GM23338 (cell line): Measurements from ENCODE around the gene STEAP1B. TPM values are rescaled to one million over a fixed set of nuclear protein-coding genes. Genes with fewer than 3 reads are reported as not detected.

ENCODE experiments used
- ATAC-seq: fragments of 200-7000 bp; cut with Tn5 transposase; 3 replicates; pipeline ENCODE4 v1.9.1; 2020
- DNase-seq: peaks from one replicate; pipeline ENCODE4 v3.0.0-alpha.2; 2015; ENCODE audit warnings: low spot score
- H2AFZ ChIP-seq: fragments of 200-600 bp; sonication (generic); 2 replicates; pipeline ENCODE4 v1.8.0; 2016; ENCODE audit warnings: antibody characterized with exemption, mild to moderate bottlenecking, moderate library complexity
- H3F3A ChIP-seq: fragments of 200-600 bp; sonication (generic); replicated peaks from 2 replicates; pipeline ENCODE4 v1.8.0; 2017; ENCODE audit warnings: antibody characterized with exemption, mixed run types, low read depth
- H3K27ac ChIP-seq: fragments of 200-600 bp; sonication (generic); 2 replicates; pipeline ENCODE4 v1.6.1; 2016; ENCODE audit warnings: low read depth
- H3K27me3 ChIP-seq: fragments of 200-600 bp; sonication (generic); 2 replicates; pipeline ENCODE4 v1.8.0; 2016; ENCODE audit warnings: mild to moderate bottlenecking, mixed run types, moderate library complexity; ENCODE audit not compliant: insufficient read depth
- H3K36me3 ChIP-seq: fragments of 200-600 bp; sonication (generic); 2 replicates; pipeline ENCODE4 v1.8.0; 2016; ENCODE audit warnings: mild to moderate bottlenecking; ENCODE audit not compliant: insufficient read depth
- H3K4me1 ChIP-seq: fragments of 200-600 bp; sonication (generic); 2 replicates; pipeline ENCODE4 v1.8.0; 2016; ENCODE audit warnings: mild to moderate bottlenecking, moderate library complexity; ENCODE audit not compliant: insufficient read depth
- H3K4me2 ChIP-seq: fragments of 200-600 bp; sonication (generic); 2 replicates; pipeline ENCODE4 v1.7.1; 2017; ENCODE audit warnings: mixed run types
- H3K4me3 ChIP-seq: fragments of 200-600 bp; sonication (generic); 2 replicates; pipeline ENCODE4 v1.6.1; 2016; ENCODE audit warnings: mixed run types
- H3K79me2 ChIP-seq: fragments of 200-600 bp; sonication (generic); replicated peaks from 2 replicates; pipeline ENCODE4 v1.8.0; 2017; ENCODE audit warnings: mild to moderate bottlenecking; ENCODE audit not compliant: insufficient read depth
- H3K9me2 ChIP-seq: fragments of 200-600 bp; sonication (generic); 2 replicates; pipeline ENCODE4 v1.8.0; 2017; ENCODE audit not compliant: insufficient read depth
- H4K20me1 ChIP-seq: fragments of 200-600 bp; sonication (generic); replicated peaks from 2 replicates; pipeline ENCODE4 v1.8.0; 2017; ENCODE audit warnings: mild to moderate bottlenecking; ENCODE audit not compliant: insufficient read depth
- H3K27ac Mint-ChIP-seq: 2 replicates; pipeline ENCODE4 v1.8.0; 2020; ENCODE audit warnings: inconsistent platforms, mild to moderate bottlenecking, moderate library complexity, mixed read lengths
- H3K27me3 Mint-ChIP-seq: 3 replicates; pipeline ENCODE4 v1.8.0; 2022; ENCODE audit warnings: low read depth, mild to moderate bottlenecking, moderate library complexity, mixed read lengths, inconsistent platforms; ENCODE audit not compliant: insufficient read depth, poor library complexity
- H3K36me3 Mint-ChIP-seq: 3 replicates; pipeline ENCODE4 v1.8.0; 2021; ENCODE audit warnings: low read depth, mild to moderate bottlenecking, inconsistent platforms, moderate library complexity, mixed read lengths
- H3K4me1 Mint-ChIP-seq: 3 replicates; pipeline ENCODE4 v1.8.0; 2020; ENCODE audit warnings: mild to moderate bottlenecking, inconsistent platforms, mixed read lengths
- H3K4me3 Mint-ChIP-seq: 3 replicates; pipeline ENCODE4 v1.8.0; 2021; ENCODE audit warnings: moderate library complexity, mild to moderate bottlenecking, inconsistent platforms, mixed read lengths
- H3K9me3 Mint-ChIP-seq: 3 replicates; pipeline ENCODE4 v1.8.0; 2020; ENCODE audit warnings: moderate library complexity, mild to moderate bottlenecking, inconsistent platforms, mixed read lengths
- CTCF ChIP-seq, 2 experiments: fragments of 200-600 bp in 1 of 2; sonication (generic) in 1 of 2; conservative IDR thresholded peaks; 2 replicates each; pipeline versions ENCODE4 v1.5.1 to v1.6.1; 2016 to 2017; ENCODE audit warnings: antibody characterized with exemption in 2 of 2, low read depth in 2 of 2, mild to moderate bottlenecking in 2 of 2, moderate library complexity in 1 of 2
- ETS1 ChIP-seq: IDR thresholded peaks from 2 replicates; pipeline ENCODE4 v1.6.1; 2016; ENCODE audit warnings: antibody characterized with exemption
- EZH2 ChIP-seq: fragments of 200-600 bp; sonication (generic); IDR thresholded peaks from one replicate; pipeline ENCODE4 v1.8.0; 2017; ENCODE audit warnings: antibody characterized with exemption, mild to moderate bottlenecking, low read depth; ENCODE audit not compliant: unreplicated experiment
- EZH2phosphoT487 ChIP-seq: fragments of 200-600 bp; sonication (generic); IDR thresholded peaks from one replicate; pipeline ENCODE4 v1.8.1; 2018; ENCODE audit warnings: antibody characterized with exemption; ENCODE audit not compliant: unreplicated experiment
- JUNB ChIP-seq: IDR thresholded peaks from one replicate; pipeline ENCODE4 v1.6.1; 2016; ENCODE audit warnings: antibody characterized with exemption; ENCODE audit not compliant: unreplicated experiment
- NANOG ChIP-seq: IDR thresholded peaks from 2 replicates; pipeline ENCODE4 v1.6.1; 2016; ENCODE audit warnings: antibody characterized with exemption, borderline replicate concordance
- POLR2AphosphoS5 ChIP-seq: IDR thresholded peaks from 2 replicates; pipeline ENCODE4 v1.6.1; 2016; ENCODE audit warnings: antibody characterized with exemption, low read depth
- REST ChIP-seq: IDR thresholded peaks from one replicate; pipeline ENCODE4 v1.6.1; 2018; ENCODE audit warnings: antibody characterized with exemption; ENCODE audit not compliant: unreplicated experiment
- ZNF114 ChIP-seq: fragments of 250-450 bp; sonication (Bioruptor Pico); IDR thresholded peaks from 2 replicates; pipeline ENCODE4 v1.5.0; 2020; ENCODE audit warnings: mild to moderate bottlenecking, moderate library complexity
- ZNF331 ChIP-seq: fragments of 250-450 bp; sonication (Bioruptor Pico); IDR thresholded peaks from 2 replicates; pipeline ENCODE4 v1.5.0; 2020; ENCODE audit warnings: low read depth, mild to moderate bottlenecking, moderate library complexity
- ZNF462 ChIP-seq: fragments of 250-450 bp; sonication (Bioruptor Pico); IDR thresholded peaks from 2 replicates; pipeline ENCODE4 v1.5.0; 2020; ENCODE audit warnings: mild to moderate bottlenecking, moderate library complexity
- polyA plus RNA-seq: library from polyadenylated mRNA; unstranded; fragments of >200 nt; fragmentation: Nextera tagmentation; extraction: Ambion mirVana; gene quantifications from 2 replicates; pipeline ENCODE4 v1.2.1, GENCODE V29; 2016
- total RNA-seq: library from RNA; depleted of rRNA; stranded (reverse); fragments of >200 nt; shearing (Covaris generic); gene quantifications from 2 replicates; pipeline ENCODE4 v1.2.3, GENCODE V29; 2014

STEAP1B gene
- total and polyA plus RNA-seq, 2 experiments from 2014 or later: 4.9 to 16.5 TPM

GRCh38 chr7:22375359-22376048 is 124.5 kb downstream of the STEAP1B start:
- DNase-seq: no peak
- peaks cover 7% of the 10 kb centered on the region; the same call in 2 of the 3 replicates for H3K4me1 Mint-ChIP-seq
- Histone ChIP-seq H3F3A (no peaks in the 10 kb centered on the region), H3K4me1 (no peaks in the 10 kb centered on the region), H3K79me2 (no peaks in the 10 kb centered on the region), H3K4me2 (no peak overlapping the region), H3K36me3 (no peaks in the 10 kb centered on the region), H2AFZ (no peak overlapping the region), H3K27ac (no peak overlapping the region), H4K20me1 (no peaks in the 10 kb centered on the region), H3K4me3 (no peak overlapping the region), H3K9me2 (no peaks in the 10 kb centered on the region), H3K27me3 (no peaks in the 10 kb centered on the region)
- no peak for ATAC-seq
- no peaks in the 10 kb centered on the region for H3K36me3 Mint-ChIP-seq
- peaks cover 2% of the 10 kb centered on the region for H3K27me3 Mint-ChIP-seq
- H3K27ac Mint-ChIP-seq: no peak overlapping the region
- H3K9me3 Mint-ChIP-seq: no peaks in the 10 kb centered on the region
- H3K4me3 Mint-ChIP-seq: no peak overlapping the region
- TF ChIP-seq EZH2 (no peak), ZNF114 (CRISPR knock-in tag) (no peak), ZNF331 (CRISPR knock-in tag) (no peak), JUNB (no peak), NANOG (no peak), POLR2AphosphoS5 (no peak), ZNF462 (CRISPR knock-in tag) (no peak), EZH2phosphoT487 (no peak), CTCF (conservative IDR thresholded peaks at IDR 0.05; ENCODE audit: low read depth in 2 of 2) (no peak), REST (no peak), ETS1 (no peak)
